Fibroblast of villous mesenchyme (primary cell): ENCODE data around the gene STAG1. TPM values are rescaled to one million over a fixed set of nuclear protein-coding genes. Genes with fewer than 3 reads are reported as not detected.

Experiments
- DNase-seq: peaks from one replicate; pipeline ENCODE4 v3.0.0-alpha.2; 2010; ENCODE audit warnings: low read depth
- H3K4me3 ChIP-seq: 2 replicates; pipeline ENCODE4 v1.5.1; 2011; ENCODE audit warnings: low read depth, mild to moderate bottlenecking, low read length
- CTCF ChIP-seq: IDR thresholded peaks from 2 replicates; pipeline ENCODE4 v1.5.1; 2012; ENCODE audit warnings: low read depth, mild to moderate bottlenecking, low read length; ENCODE audit not compliant: insufficient read depth
- total RNA-seq: library from RNA; depleted of rRNA; stranded (reverse); fragments of >200 nt; gene quantifications from 2 replicates; pipeline ENCODE4 v1.2.3, GENCODE V29; 2012

The STAG1 gene
- total RNA-seq, 1 donor = 52.7 TPM

GRCh38 chr3:136753326-136753939 lies 1.3 kb upstream of the STAG1 start:
- TF ChIP-seq CTCF = no peak
- DNase-seq = peak; percentile 22
- H3K4me3 ChIP-seq = peak overlapping the region; percentile 73

GRCh38 chr3:136752422-136753325 lies 496 bp upstream of the STAG1 start:
- peak; percentile 9 for TF ChIP-seq CTCF

GRCh38 chr3:136751316-136752171 lies 634 bp downstream of the STAG1 start:
- H3K4me3 ChIP-seq = peak overlapping the region; percentile 63
- TF ChIP-seq CTCF = no peak
- peak; percentile 90 for DNase-seq

More at GRCh38 chr3:136752422-136753325, 496 bp upstream of the STAG1 start:
- peak; percentile 98 for DNase-seq
- H3K4me3 ChIP-seq = peak overlapping the region; percentile 73

GRCh38 chr3:136750897-136751315 lies 1.3 kb downstream of the STAG1 start:
- peak overlapping the region; percentile 63 for H3K4me3 ChIP-seq
- DNase-seq = peak; percentile 67
- TF ChIP-seq CTCF = no peak

- peak overlapping the region; percentile 63 for H3K4me3 ChIP-seq
- DNase-seq = peak; percentile 36
- TF ChIP-seq CTCF = no peak
Observed at GRCh38 chr3:136750209-136750896, 1.8 kb downstream of the STAG1 start.

- peak; percentile 8 for DNase-seq
- H3K4me3 ChIP-seq = peak overlapping the region; percentile 63
Observed at GRCh38 chr3:136749602-136750001, 2.6 kb downstream of the STAG1 start.
